ENCODE data around the gene ZBTB8A. TPM values are rescaled to one million over a fixed set of nuclear protein-coding genes. Genes with fewer than 3 reads are reported as not detected.
"Not testable (repeated sequence)": the region's sequence is repeated elsewhere in the genome, so short reads cannot be mapped to it uniquely, and the experiment has no call there.

ZBTB8A gene
- total RNA-seq, 4 donors from 2014 or later: 2.2 to 21.1 (median 6.6) TPM

- 63 to 80% methylated on average over 2 to 3 of the region's 3 CpGs for WGBS, 2 donors (ENCODE audit: low coverage in 1 of 2)
- intact Hi-C loops (cut with DNase I; ENCODE audit: low total_unique reads): no loop called here
- H3K4me1 ChIP-seq: no peaks in the 10 kb centered on the region
Measured at GRCh38 chr1:32622806-32623681, 83.8 kb downstream of the ZBTB8A start.

GRCh38 chr1:32623775-32624174 is 84.5 kb downstream of the ZBTB8A start:
- no peak overlapping the region for H3K27ac ChIP-seq
- H3K27me3 ChIP-seq: no peaks in the 10 kb centered on the region
- no peak for TF ChIP-seq CTCF (IDR thresholded peaks at IDR 0.05)
- TF ChIP-seq EP300 (IDR thresholded peaks at IDR 0.05; ENCODE audit: low read depth): no peak
- no peak for TF ChIP-seq POLR2A (IDR thresholded peaks at IDR 0.05)
- TF ChIP-seq POLR2AphosphoS5 (IDR thresholded peaks at IDR 0.05): no peak
- in situ Hi-C loops (cut with MboI; ENCODE audit: low pct_ligation_motif_present in 1 of 4, low pct_unique_long_range_greater_than_20kb in 1 of 4, low sequenced_read_pairs in 3 of 4) (no loop called here), intact Hi-C loops (cut with DNase I; ENCODE audit: low total_unique reads) (no loop called here)
- H3K9me3 ChIP-seq: no peaks in the 10 kb centered on the region
- no peak for DNase-seq
- peaks cover 0 to 10% (median 0%) of the 10 kb centered on the region in 4 donors for H3K36me3 ChIP-seq
- WGBS, 2 donors (ENCODE audit: low coverage in 1 of 2): 66% methylated on average over 5 of the region's 5 CpGs; no CpG with 5 or more reads in 1 of the 2 donors
- H3K4me1 ChIP-seq: no peaks in the 10 kb centered on the region
- H3K4me3 ChIP-seq: no peak overlapping the region

More at GRCh38 chr1:32622806-32623681, 83.8 kb downstream of the ZBTB8A start:
- TF ChIP-seq POLR2AphosphoS5 (IDR thresholded peaks at IDR 0.05) (no peak), POLR2A (IDR thresholded peaks at IDR 0.05) (no peak), EP300 (IDR thresholded peaks at IDR 0.05; ENCODE audit: low read depth) (no peak)
- in situ Hi-C loops (cut with MboI; ENCODE audit: low pct_ligation_motif_present in 1 of 4, low pct_unique_long_range_greater_than_20kb in 1 of 4, low sequenced_read_pairs in 3 of 4): no loop called here
- Histone ChIP-seq H3K9me3 (no peaks in the 10 kb centered on the region), H3K36me3 (peaks cover 0 to 4% (median 0%) of the 10 kb centered on the region in 4 donors), H3K27me3 (no peaks in the 10 kb centered on the region), H3K4me3 (no peak overlapping the region), H3K27ac (no peak overlapping the region)
- DNase-seq: no peak

GRCh38 chr1:32626176-32626575 is 86.9 kb downstream of the ZBTB8A start:
- WGBS, 2 donors (ENCODE audit: low coverage in 1 of 2): 89% methylated on average over 1 of the region's 1 CpG; no CpG with 5 or more reads in 1 of the 2 donors
- Histone ChIP-seq H3K4me3 (no peak overlapping the region), H3K36me3 (peaks cover 0 to 13% (median 4%) of the 10 kb centered on the region in 4 donors), H3K4me1 (no peaks in the 10 kb centered on the region), H3K27ac (no peak overlapping the region), H3K9me3 (no peaks in the 10 kb centered on the region), H3K27me3 (no peaks in the 10 kb centered on the region)
- DNase-seq: no peak
- intact Hi-C loops (cut with DNase I; ENCODE audit: low total_unique reads): no loop called here
- in situ Hi-C loops (cut with MboI; ENCODE audit: low pct_ligation_motif_present in 1 of 4, low pct_unique_long_range_greater_than_20kb in 1 of 4, low sequenced_read_pairs in 3 of 4): no loop called here
- no peak for TF ChIP-seq CTCF (IDR thresholded peaks at IDR 0.05)
- TF ChIP-seq POLR2AphosphoS5 (IDR thresholded peaks at IDR 0.05): no peak
- TF ChIP-seq POLR2A (IDR thresholded peaks at IDR 0.05): no peak
- no peak for TF ChIP-seq EP300 (IDR thresholded peaks at IDR 0.05; ENCODE audit: low read depth)

- TF ChIP-seq POLR2AphosphoS5 (IDR thresholded peaks at IDR 0.05) (no peak), POLR2A (IDR thresholded peaks at IDR 0.05) (no peak), EP300 (IDR thresholded peaks at IDR 0.05; ENCODE audit: low read depth) (no peak), CTCF (IDR thresholded peaks at IDR 0.05) (no peak)
- no peaks in the 10 kb centered on the region for H3K27me3 ChIP-seq
- peak overlapping the region in 2 of 4 donors; percentile 15 to 46 for H3K27ac ChIP-seq
- intact Hi-C loops (cut with DNase I; ENCODE audit: low total_unique reads): no loop called here
- peaks cover 0 to 14% (median 7%) of the 10 kb centered on the region in 4 donors for H3K36me3 ChIP-seq
- no peak overlapping the region for H3K4me3 ChIP-seq
- H3K9me3 ChIP-seq: no peaks in the 10 kb centered on the region
- 71 to 90% methylated on average over 9 to 11 of the region's 11 CpGs for WGBS, 2 donors (ENCODE audit: low coverage in 1 of 2)
- no peaks in the 10 kb centered on the region for H3K4me1 ChIP-seq
- DNase-seq: peak; percentile 35
- in situ Hi-C loops (cut with MboI; ENCODE audit: low pct_ligation_motif_present in 1 of 4, low pct_unique_long_range_greater_than_20kb in 1 of 4, low sequenced_read_pairs in 3 of 4): no loop called here
Measured at GRCh38 chr1:32627596-32628162, 88.5 kb downstream of the ZBTB8A start.

GRCh38 chr1:32630173-32630572 is 90.9 kb downstream of the ZBTB8A start:
- peaks cover 0 to 31% (median 12%) of the 10 kb centered on the region in 4 donors for H3K36me3 ChIP-seq
- H3K27me3 ChIP-seq; intact Hi-C loops (cut with DNase I; ENCODE audit: low total_unique reads); DNase-seq; H3K27ac ChIP-seq; H3K9me3 ChIP-seq; H3K4me1 ChIP-seq; in situ Hi-C loops (cut with MboI; ENCODE audit: low pct_ligation_motif_present in 1 of 4, low pct_unique_long_range_greater_than_20kb in 1 of 4, low sequenced_read_pairs in 3 of 4); H3K4me3 ChIP-seq: not testable (repeated sequence)
- 96% methylated on average over 4 of the region's 4 CpGs; no CpG with 5 or more reads in 1 of the 2 donors for WGBS, 2 donors (ENCODE audit: low coverage in 1 of 2)

Measured in transverse colon (tissue), 4 donors.